ENCODE measurements around the gene ZNF728.

DNA sequence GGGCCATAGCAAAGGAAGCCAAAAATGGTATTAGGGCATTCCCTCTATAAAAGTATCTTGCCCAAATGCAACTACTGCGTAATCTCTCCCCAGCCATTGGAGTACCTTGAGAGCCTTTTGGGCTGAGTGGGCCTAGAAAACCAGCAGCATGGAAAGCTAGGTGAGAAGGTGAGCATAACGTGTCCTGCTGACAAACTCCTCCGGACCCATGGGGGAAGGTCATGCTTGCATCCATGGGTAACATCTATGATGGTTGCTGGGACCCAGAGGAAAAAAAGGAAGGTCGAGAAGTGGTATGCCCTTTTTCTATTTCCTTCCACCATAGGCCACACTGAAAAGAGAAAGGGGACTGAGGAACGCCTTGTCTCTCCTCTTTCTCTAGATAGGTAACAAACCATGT lies 57.4 kb downstream of the ZNF728 start:
- TF ChIP-seq, protein P1, sequence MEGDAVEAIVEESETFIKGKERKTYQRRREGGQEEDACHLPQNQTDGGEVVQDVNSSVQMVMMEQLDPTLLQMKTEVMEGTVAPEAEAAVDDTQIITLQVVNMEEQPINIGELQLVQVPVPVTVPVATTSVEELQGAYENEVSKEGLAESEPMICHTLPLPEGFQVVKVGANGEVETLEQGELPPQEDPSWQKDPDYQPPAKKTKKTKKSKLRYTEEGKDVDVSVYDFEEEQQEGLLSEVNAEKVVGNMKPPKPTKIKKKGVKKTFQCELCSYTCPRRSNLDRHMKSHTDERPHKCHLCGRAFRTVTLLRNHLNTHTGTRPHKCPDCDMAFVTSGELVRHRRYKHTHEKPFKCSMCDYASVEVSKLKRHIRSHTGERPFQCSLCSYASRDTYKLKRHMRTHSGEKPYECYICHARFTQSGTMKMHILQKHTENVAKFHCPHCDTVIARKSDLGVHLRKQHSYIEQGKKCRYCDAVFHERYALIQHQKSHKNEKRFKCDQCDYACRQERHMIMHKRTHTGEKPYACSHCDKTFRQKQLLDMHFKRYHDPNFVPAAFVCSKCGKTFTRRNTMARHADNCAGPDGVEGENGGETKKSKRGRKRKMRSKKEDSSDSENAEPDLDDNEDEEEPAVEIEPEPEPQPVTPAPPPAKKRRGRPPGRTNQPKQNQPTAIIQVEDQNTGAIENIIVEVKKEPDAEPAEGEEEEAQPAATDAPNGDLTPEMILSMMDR (IDR thresholded peaks at IDR 0.05): no peak
- no peak for TF ChIP-seq EP300 (IDR thresholded peaks at IDR 0.05)
- TF ChIP-seq POLR2AphosphoS5 (IDR thresholded peaks at IDR 0.05): no peak

All from gastroesophageal sphincter (tissue), 3 donors.